ENCODE results near the gene MYO1E. TPM values are rescaled to one million over a fixed set of nuclear protein-coding genes. Genes with fewer than 3 reads are reported as not detected.
"Not testable (repeated sequence)": the region's sequence is repeated elsewhere in the genome, so short reads cannot be mapped to it uniquely, and the experiment has no call there.

Gene MYO1E
- total and polyA plus RNA-seq, 2 donors from 2014 or later: 41.9 to 198 TPM

GRCh38 chr15:59165726-59166125 lies 206.9 kb downstream of the MYO1E start:
- TF ChIP-seq CTCF (IDR thresholded peaks at IDR 0.05; ENCODE audit: borderline replicate concordance, extremely low read depth, insufficient read depth): no peak
- intact Hi-C loops (cut with DNase I): no loop called here
- Histone ChIP-seq H3K27ac (ENCODE audit: low read depth in 2 of 2, low read length in 2 of 2) (peak overlapping the region; percentile 59 to 78), H3K27me3 (ENCODE audit: control insufficient read depth, insufficient read depth, low read length) (no peaks in the 10 kb centered on the region), H3K9ac (ENCODE audit: low read length in 3 of 3) (no peak overlapping the region), H3K4me1 (ENCODE audit: control insufficient read depth in 2 of 3, insufficient read depth in 2 of 3, low read depth in 1 of 3, low read length in 3 of 3) (peaks cover 0 to 9% (median 8%) of the 10 kb centered on the region in 3 donors), H3K9me3 (ENCODE audit: control insufficient read depth in 2 of 3, insufficient read depth in 1 of 3, low read length in 3 of 3) (no peaks in the 10 kb centered on the region), H3K36me3 (ENCODE audit: control insufficient read depth in 2 of 3, insufficient read depth in 3 of 3, low read length in 3 of 3) (peaks cover 2 to 6% (median 4%) of the 10 kb centered on the region in 3 donors), H3K4me3 (ENCODE audit: low read length in 3 of 3) (no peak overlapping the region)
- DNase-seq: peak in 3 of 5 donors; percentile 28 to 71 (median 62)
- FAIRE-seq: no peak

GRCh38 chr15:59162080-59162479 lies 210.6 kb downstream of the MYO1E start:
- H3K27ac ChIP-seq (ENCODE audit: low read depth in 2 of 2, low read length in 2 of 2); H3K9ac ChIP-seq (ENCODE audit: low read length in 3 of 3); FAIRE-seq; H3K4me1 ChIP-seq (ENCODE audit: control insufficient read depth in 2 of 3, insufficient read depth in 2 of 3, low read depth in 1 of 3, low read length in 3 of 3); H3K27me3 ChIP-seq (ENCODE audit: control insufficient read depth, insufficient read depth, low read length); H3K4me3 ChIP-seq (ENCODE audit: low read length in 3 of 3); H3K9me3 ChIP-seq (ENCODE audit: control insufficient read depth in 2 of 3, insufficient read depth in 1 of 3, low read length in 3 of 3); DNase-seq; intact Hi-C loops (cut with DNase I); H3K36me3 ChIP-seq (ENCODE audit: control insufficient read depth in 2 of 3, insufficient read depth in 3 of 3, low read length in 3 of 3): not testable (repeated sequence)

GRCh38 chr15:59160880-59161593 lies 211.6 kb downstream of the MYO1E start:
- Histone ChIP-seq H3K4me3 (ENCODE audit: low read length in 3 of 3) (no peak overlapping the region), H3K27me3 (ENCODE audit: control insufficient read depth, insufficient read depth, low read length) (no peaks in the 10 kb centered on the region), H3K27ac (ENCODE audit: low read depth in 2 of 2, low read length in 2 of 2) (no peak overlapping the region), H3K36me3 (ENCODE audit: control insufficient read depth in 2 of 3, insufficient read depth in 3 of 3, low read length in 3 of 3) (peaks cover 2 to 8% (median 6%) of the 10 kb centered on the region in 3 donors), H3K9me3 (ENCODE audit: control insufficient read depth in 2 of 3, insufficient read depth in 1 of 3, low read length in 3 of 3) (no peaks in the 10 kb centered on the region), H3K4me1 (ENCODE audit: control insufficient read depth in 2 of 3, insufficient read depth in 2 of 3, low read depth in 1 of 3, low read length in 3 of 3) (peaks cover 0 to 5% (median 0%) of the 10 kb centered on the region in 3 donors), H3K9ac (ENCODE audit: low read length in 3 of 3) (no peak overlapping the region)
- intact Hi-C loops (cut with DNase I): no loop called here
- FAIRE-seq: no peak
- peak in 3 of 5 donors; percentile 48 to 62 (median 57) for DNase-seq
- TF ChIP-seq CTCF (IDR thresholded peaks at IDR 0.05; ENCODE audit: borderline replicate concordance, extremely low read depth, insufficient read depth): no peak

GRCh38 chr15:59159210-59159609 lies 213.5 kb downstream of the MYO1E start:
- DNase-seq: no peak
- Histone ChIP-seq H3K4me1 (ENCODE audit: control insufficient read depth in 2 of 3, insufficient read depth in 2 of 3, low read depth in 1 of 3, low read length in 3 of 3) (no peaks in the 10 kb centered on the region), H3K9me3 (ENCODE audit: control insufficient read depth in 2 of 3, insufficient read depth in 1 of 3, low read length in 3 of 3) (no peaks in the 10 kb centered on the region), H3K9ac (ENCODE audit: low read length in 3 of 3) (no peak overlapping the region), H3K4me3 (ENCODE audit: low read length in 3 of 3) (no peak overlapping the region), H3K27me3 (ENCODE audit: control insufficient read depth, insufficient read depth, low read length) (no peaks in the 10 kb centered on the region), H3K36me3 (ENCODE audit: control insufficient read depth in 2 of 3, insufficient read depth in 3 of 3, low read length in 3 of 3) (peaks cover 2 to 8% (median 6%) of the 10 kb centered on the region in 3 donors), H3K27ac (ENCODE audit: low read depth in 2 of 2, low read length in 2 of 2) (peak overlapping the region in 1 of 2 donors; percentile 61)
- FAIRE-seq: no peak
- no peak for TF ChIP-seq CTCF (IDR thresholded peaks at IDR 0.05; ENCODE audit: borderline replicate concordance, extremely low read depth, insufficient read depth)
- intact Hi-C loops (cut with DNase I): no loop called here

Data from kidney (tissue), 14 donors.